IMR-90 (cell line): ENCODE results near the gene NDC80.

Experiments used
- BHLHE40 ChIP-seq: fragments of 150-350 bp; IDR thresholded peaks from 2 replicates; pipeline ENCODE4 v1.6.1; 2016; ENCODE audit warnings: mild to moderate bottlenecking, low read depth, low read length
- CEBPB ChIP-seq: IDR thresholded peaks from 2 replicates; pipeline ENCODE4 v1.6.1; 2012; ENCODE audit warnings: low read depth, low read length, improper control_type of control experiment
- CHD1 ChIP-seq: IDR thresholded peaks from 2 replicates; pipeline ENCODE4 v1.6.1; 2012; ENCODE audit warnings: low read depth, low read length, improper control_type of control experiment
- CTCF ChIP-seq: conservative IDR thresholded peaks from 2 replicates; pipeline ENCODE4 v1.5.1; 2012; ENCODE audit warnings: mild to moderate bottlenecking, low read depth, low read length, improper control_type of control experiment
- FOS ChIP-seq: fragments of 150-350 bp; IDR thresholded peaks from 2 replicates; pipeline ENCODE4 v1.6.1; 2016; ENCODE audit warnings: low read depth, low read length
- MAFK ChIP-seq: IDR thresholded peaks from 2 replicates; pipeline ENCODE4 v1.6.1; 2012; ENCODE audit warnings: low read depth, low read length, improper control_type of control experiment
- MAZ ChIP-seq: IDR thresholded peaks from 2 replicates; pipeline ENCODE4 v1.6.1; 2012; ENCODE audit warnings: low read depth, mild to moderate bottlenecking, low read length, improper control_type of control experiment, moderate library complexity, borderline replicate concordance
- POLR2A ChIP-seq: IDR thresholded peaks from 2 replicates; pipeline ENCODE4 v1.6.1; 2012; ENCODE audit warnings: mild to moderate bottlenecking, low read depth, low read length
- RAD21 ChIP-seq: IDR thresholded peaks from 2 replicates; pipeline ENCODE4 v1.6.1; 2012; ENCODE audit warnings: low read length, improper control_type of control experiment
- RCOR1 ChIP-seq: IDR thresholded peaks from 2 replicates; pipeline ENCODE4 v1.6.1; 2012; ENCODE audit warnings: mild to moderate bottlenecking, low read length, improper control_type of control experiment; ENCODE audit not compliant: insufficient replicate concordance
- RFX5 ChIP-seq: IDR thresholded peaks from 2 replicates; pipeline ENCODE4 v1.8.0; 2012; ENCODE audit warnings: low read depth, mild to moderate bottlenecking, low read length, moderate library complexity
- SMC3 ChIP-seq: fragments of 150-350 bp; IDR thresholded peaks from 2 replicates; pipeline ENCODE4 v1.6.1; 2016; ENCODE audit warnings: low read depth, mild to moderate bottlenecking, antibody characterized with exemption, low read length, moderate library complexity
- TF ChIP-seq, protein P1 (sequence below): fragments of 150-350 bp; IDR thresholded peaks from 2 replicates; pipeline ENCODE4 v1.6.1; 2017; ENCODE audit warnings: mild to moderate bottlenecking, antibody characterized with exemption, low read length, low read depth

- TF ChIP-seq CTCF = no peak
- no peak for TF ChIP-seq CEBPB
- no peak for TF ChIP-seq MAFK
- no peak for TF ChIP-seq BHLHE40
- TF ChIP-seq POLR2A = no peak
- TF ChIP-seq, protein P1, sequence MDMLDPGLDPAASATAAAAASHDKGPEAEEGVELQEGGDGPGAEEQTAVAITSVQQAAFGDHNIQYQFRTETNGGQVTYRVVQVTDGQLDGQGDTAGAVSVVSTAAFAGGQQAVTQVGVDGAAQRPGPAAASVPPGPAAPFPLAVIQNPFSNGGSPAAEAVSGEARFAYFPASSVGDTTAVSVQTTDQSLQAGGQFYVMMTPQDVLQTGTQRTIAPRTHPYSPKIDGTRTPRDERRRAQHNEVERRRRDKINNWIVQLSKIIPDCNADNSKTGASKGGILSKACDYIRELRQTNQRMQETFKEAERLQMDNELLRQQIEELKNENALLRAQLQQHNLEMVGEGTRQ = no peak
- TF ChIP-seq SMC3 = no peak
- TF ChIP-seq RAD21 = no peak
- no peak for TF ChIP-seq FOS
- no peak for TF ChIP-seq CHD1
- TF ChIP-seq RFX5 = no peak
- TF ChIP-seq MAZ = no peak
- no peak for TF ChIP-seq RCOR1
Measured at GRCh38 chr18:2531751-2532150, 39.6 kb upstream of the NDC80 start.
